Activated CD4-positive, alpha-beta T cell treated with anti-CD3 and anti-CD28 coated beads, Interleukin-2, Interleukin-4, amounts not matched to agents 100 ng/mL and 50 ng/mL, durations not matched to agents 16 hours and 8 hours (primary cell): ENCODE measurements around the gene NAV2.
"Not testable (repeated sequence)": the region's sequence is repeated elsewhere in the genome, so short reads cannot be mapped to it uniquely, and the experiment has no call there.

Experiments
- DNase-seq: peaks from one replicate; pipeline ENCODE4 v3.0.0-alpha.2; 2020; ENCODE audit warnings: low spot score

Gene NAV2

GRCh38 chr11:20056109-20056949 is 343.7 kb downstream of the NAV2 start:
- no peak for DNase-seq

GRCh38 chr11:20056950-20057943 is 344.6 kb downstream of the NAV2 start:
- DNase-seq = no peak

GRCh38 chr11:20058749-20059458 is 346.3 kb downstream of the NAV2 start:
- DNase-seq = no peak

- no peak for DNase-seq
Measured at GRCh38 chr11:20059587-20060021, 347.0 kb downstream of the NAV2 start.

- DNase-seq = no peak
Measured at GRCh38 chr11:20060181-20060580, 347.5 kb downstream of the NAV2 start.

- no peak for DNase-seq
Measured at GRCh38 chr11:20060647-20061205, 348.1 kb downstream of the NAV2 start.

- no peak for DNase-seq
Measured at GRCh38 chr11:20061776-20062175, 349.1 kb downstream of the NAV2 start.

- DNase-seq = no peak
Measured at GRCh38 chr11:20064961-20065405, 352.3 kb downstream of the NAV2 start.

- DNase-seq = no peak
Measured at GRCh38 chr11:20065406-20065805, 352.8 kb downstream of the NAV2 start.

GRCh38 chr11:20066013-20066782 is 353.6 kb downstream of the NAV2 start:
- DNase-seq = no peak

GRCh38 chr11:20066783-20067156 is 354.1 kb downstream of the NAV2 start:
- DNase-seq = no peak

GRCh38 chr11:20067665-20068064 is 355.0 kb downstream of the NAV2 start:
- no peak for DNase-seq

- no peak for DNase-seq
Measured at GRCh38 chr11:20068691-20069090, 356.1 kb downstream of the NAV2 start.

- DNase-seq = no peak
Measured at GRCh38 chr11:20070459-20070858, 357.8 kb downstream of the NAV2 start.

GRCh38 chr11:20075627-20076026 is 363.0 kb downstream of the NAV2 start:
- no peak for DNase-seq

GRCh38 chr11:20078846-20079245 is 366.2 kb downstream of the NAV2 start:
- no peak for DNase-seq

- no peak for DNase-seq
Measured at GRCh38 chr11:20080032-20080685, 367.5 kb downstream of the NAV2 start.

- no peak for DNase-seq
Measured at GRCh38 chr11:20081336-20081735, 368.7 kb downstream of the NAV2 start.

GRCh38 chr11:20083877-20084276 is 371.2 kb downstream of the NAV2 start:
- DNase-seq = not testable (repeated sequence)
